Nephron (organoid): ENCODE data around the gene ANKIB1.
A peak's percentile ranks its signal among the peaks of the same experiment; 100 is the strongest.
"Not testable (repeated sequence)": the region's sequence is repeated elsewhere in the genome, so short reads cannot be mapped to it uniquely, and the experiment has no call there.

Experiments
- H3K27ac Mint-ChIP-seq, 3 experiments: 2 replicates each; pipeline ENCODE4 v1.8.0; 2020; ENCODE audit warnings: mixed read lengths in 3 of 3, mild to moderate bottlenecking in 2 of 3, moderate library complexity in 1 of 3
- H3K27me3 Mint-ChIP-seq: 2 replicates; pipeline ENCODE4 v1.8.0; 2021; ENCODE audit warnings: low read depth, mild to moderate bottlenecking, moderate library complexity, mixed read lengths
- H3K36me3 Mint-ChIP-seq: 2 replicates; pipeline ENCODE4 v1.8.0; 2020; ENCODE audit warnings: low read depth, mixed read lengths
- H3K4me1 Mint-ChIP-seq: 2 replicates; pipeline ENCODE4 v1.8.0; 2020; ENCODE audit warnings: mixed read lengths
- H3K4me3 Mint-ChIP-seq, 3 experiments: 2 replicates each; pipeline ENCODE4 v1.8.0; 2020; ENCODE audit warnings: mild to moderate bottlenecking in 3 of 3, mixed read lengths in 3 of 3, moderate library complexity in 2 of 3
- H3K9me3 Mint-ChIP-seq: 2 replicates; pipeline ENCODE4 v1.8.0; 2020; ENCODE audit warnings: mixed read lengths
- CTCF ChIP-seq, 3 experiments: fragments of 200-600 bp; sonication (generic); IDR thresholded peaks; one replicate each; pipeline ENCODE4 v1.5.0; 2021; ENCODE audit warnings: antibody characterized with exemption in 3 of 3; ENCODE audit not compliant: unreplicated experiment in 3 of 3

Gene ANKIB1

GRCh38 chr7:92402920-92403759 lies 157.4 kb downstream of the ANKIB1 start:
- Mint-ChIP-seq H3K27ac (no peak overlapping the region), H3K4me3 (no peak overlapping the region), H3K36me3 (peaks cover 14% of the 10 kb centered on the region), H3K27me3 (no peaks in the 10 kb centered on the region), H3K9me3 (no peaks in the 10 kb centered on the region), H3K4me1 (peaks cover 5% of the 10 kb centered on the region)
- TF ChIP-seq CTCF (IDR thresholded peaks at IDR 0.05; ENCODE audit: unreplicated experiment in 3 of 3) = no peak

- no peak overlapping the region for H3K27ac Mint-ChIP-seq
- no peak overlapping the region for H3K4me3 Mint-ChIP-seq
- H3K27me3 Mint-ChIP-seq = no peaks in the 10 kb centered on the region
- H3K36me3 Mint-ChIP-seq = peaks cover 8% of the 10 kb centered on the region
- no peaks in the 10 kb centered on the region for H3K9me3 Mint-ChIP-seq
- no peak for TF ChIP-seq CTCF (IDR thresholded peaks at IDR 0.05; ENCODE audit: unreplicated experiment in 3 of 3)
- peaks cover 5% of the 10 kb centered on the region for H3K4me1 Mint-ChIP-seq
Observed at GRCh38 chr7:92403760-92404074, 157.9 kb downstream of the ANKIB1 start.

- no peak for TF ChIP-seq CTCF (IDR thresholded peaks at IDR 0.05; ENCODE audit: unreplicated experiment in 3 of 3)
- Mint-ChIP-seq H3K27me3 (no peaks in the 10 kb centered on the region), H3K27ac (no peak overlapping the region), H3K4me1 (peaks cover 5% of the 10 kb centered on the region), H3K4me3 (no peak overlapping the region), H3K36me3 (peaks cover 6% of the 10 kb centered on the region), H3K9me3 (no peaks in the 10 kb centered on the region)
Observed at GRCh38 chr7:92404170-92404614, 158.4 kb downstream of the ANKIB1 start.

- no peaks in the 10 kb centered on the region for H3K27me3 Mint-ChIP-seq
- peaks cover 3% of the 10 kb centered on the region for H3K4me1 Mint-ChIP-seq
- H3K4me3 Mint-ChIP-seq = no peak overlapping the region
- H3K9me3 Mint-ChIP-seq = no peaks in the 10 kb centered on the region
- TF ChIP-seq CTCF (IDR thresholded peaks at IDR 0.05; ENCODE audit: unreplicated experiment in 3 of 3) = no peak
- no peak overlapping the region for H3K27ac Mint-ChIP-seq
- no peaks in the 10 kb centered on the region for H3K36me3 Mint-ChIP-seq
Observed at GRCh38 chr7:92409357-92409756, 163.6 kb downstream of the ANKIB1 start.

- not testable (repeated sequence) for H3K9me3 Mint-ChIP-seq, H3K4me3 Mint-ChIP-seq, H3K27me3 Mint-ChIP-seq, H3K36me3 Mint-ChIP-seq, H3K27ac Mint-ChIP-seq, H3K4me1 Mint-ChIP-seq
Observed at GRCh38 chr7:92410162-92410561, 164.4 kb downstream of the ANKIB1 start.

GRCh38 chr7:92412745-92413144 lies 167.0 kb downstream of the ANKIB1 start:
- no peaks in the 10 kb centered on the region for H3K9me3 Mint-ChIP-seq
- H3K36me3 Mint-ChIP-seq = no peaks in the 10 kb centered on the region
- peaks cover 3% of the 10 kb centered on the region for H3K4me1 Mint-ChIP-seq
- H3K27me3 Mint-ChIP-seq = no peaks in the 10 kb centered on the region
- no peak for TF ChIP-seq CTCF (IDR thresholded peaks at IDR 0.05; ENCODE audit: unreplicated experiment in 3 of 3)
- H3K27ac Mint-ChIP-seq = peak overlapping the region in 1 of 3 experiments; percentile 17
- H3K4me3 Mint-ChIP-seq = no peak overlapping the region
